ENCODE results near the gene USP21.

- TF ChIP-seq POLR2A (IDR thresholded peaks at IDR 0.05): no peak
- TF ChIP-seq CTCF (IDR thresholded peaks at IDR 0.05): no peak
Measured at GRCh38 chr1:161168906-161169305, 9.6 kb downstream of the USP21 start.

All from Peyer's patch (tissue), 4 donors.